NCI-H526 (cell line): ENCODE results near the gene CHRNB4.

Experiments
- DNase-seq, 2 experiments: peaks; one replicate each; lab custom pipeline; 2025; lab: John Stamatoyannopoulos, UW

CHRNB4 gene

DNA sequence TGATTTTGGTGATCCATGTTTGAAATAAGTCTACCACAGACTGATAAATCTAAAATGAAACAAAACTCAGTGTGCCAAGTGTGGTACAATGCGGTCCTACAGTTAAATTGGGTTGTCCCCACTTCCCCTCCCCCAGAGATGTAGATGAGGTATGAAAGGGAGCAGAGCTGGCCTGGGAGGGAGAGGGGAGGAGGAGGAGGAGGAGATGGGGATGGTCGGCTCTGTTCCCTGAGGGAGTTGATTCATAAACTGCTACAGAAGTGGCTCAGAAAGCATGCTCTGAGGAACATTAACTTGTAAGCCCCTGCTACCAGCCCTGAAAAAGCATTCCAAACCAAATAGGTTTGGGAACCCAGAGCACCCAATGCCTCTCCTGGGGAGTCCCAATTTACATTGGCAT lies 28.0 kb upstream of the CHRNB4 start:
- no peak for DNase-seq

GRCh38 chr15:78667578-78668236 lies 26.7 kb upstream of the CHRNB4 start:
- DNase-seq, result no peak

GRCh38 chr15:78666010-78666409 lies 25.0 kb upstream of the CHRNB4 start:
- no peak for DNase-seq

DNA sequence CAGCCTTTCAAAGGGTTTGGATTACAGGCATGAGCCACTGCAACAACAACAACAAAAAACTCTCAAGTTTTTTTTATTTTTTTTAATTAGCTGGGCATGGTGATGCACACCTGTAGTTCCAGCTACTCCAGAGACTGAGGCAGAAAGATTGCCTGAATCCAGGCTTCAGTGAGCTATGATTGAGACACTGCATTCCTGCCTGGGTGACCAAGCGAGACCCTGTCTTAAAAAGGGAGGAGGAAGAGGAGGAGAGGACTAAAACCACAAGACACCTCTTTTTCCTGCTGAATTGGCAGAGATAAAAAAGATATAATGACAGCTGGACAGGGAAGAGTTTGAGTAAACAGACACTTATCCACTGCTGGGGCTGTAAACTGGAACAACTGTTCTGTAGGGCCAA lies 22.7 kb upstream of the CHRNB4 start:
- DNase-seq, result no peak

GRCh38 chr15:78662028-78662427 lies 21.0 kb upstream of the CHRNB4 start:
- DNase-seq, result no peak

DNA sequence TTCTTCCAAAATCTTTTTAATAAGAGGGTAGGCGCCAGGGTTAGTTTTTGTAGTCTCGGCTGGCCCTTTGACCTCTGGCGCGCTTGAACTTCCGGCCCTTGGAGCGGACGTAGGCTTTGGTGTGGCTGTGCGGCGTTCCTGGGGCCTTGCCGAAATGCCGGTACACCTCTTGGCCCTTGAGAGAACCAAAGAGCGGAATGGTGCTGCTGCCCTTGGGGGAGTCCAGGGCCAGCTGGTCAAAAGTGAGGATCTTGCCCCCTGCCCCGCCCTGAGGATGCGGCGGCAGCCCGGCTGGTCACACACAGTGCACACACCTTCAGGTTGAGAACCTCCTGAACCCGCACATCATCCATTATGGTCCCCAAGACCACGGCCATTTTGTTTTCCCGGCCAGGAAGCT lies 20.0 kb upstream of the CHRNB4 start:
- no peak for DNase-seq

DNA sequence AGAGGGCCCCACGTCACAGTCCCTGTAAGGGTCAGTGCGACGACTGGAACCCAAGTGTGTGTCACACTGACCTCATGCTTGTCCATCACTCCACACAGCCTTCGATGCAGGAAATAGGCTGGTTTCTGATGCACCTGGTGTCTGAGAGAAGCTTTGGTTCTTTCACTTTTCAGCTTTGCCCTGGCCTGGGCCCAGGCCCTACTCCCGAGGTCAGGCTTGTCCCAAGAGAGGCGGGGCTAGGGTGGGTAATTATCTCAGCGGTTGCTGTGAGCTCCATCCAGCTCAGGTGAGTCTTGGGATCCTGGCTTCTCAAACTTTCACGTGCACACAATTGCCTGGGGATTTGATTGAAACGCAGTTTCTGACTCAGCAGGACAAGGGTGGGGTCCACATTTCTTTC lies 19.6 kb upstream of the CHRNB4 start:
- DNase-seq, result no peak

DNA sequence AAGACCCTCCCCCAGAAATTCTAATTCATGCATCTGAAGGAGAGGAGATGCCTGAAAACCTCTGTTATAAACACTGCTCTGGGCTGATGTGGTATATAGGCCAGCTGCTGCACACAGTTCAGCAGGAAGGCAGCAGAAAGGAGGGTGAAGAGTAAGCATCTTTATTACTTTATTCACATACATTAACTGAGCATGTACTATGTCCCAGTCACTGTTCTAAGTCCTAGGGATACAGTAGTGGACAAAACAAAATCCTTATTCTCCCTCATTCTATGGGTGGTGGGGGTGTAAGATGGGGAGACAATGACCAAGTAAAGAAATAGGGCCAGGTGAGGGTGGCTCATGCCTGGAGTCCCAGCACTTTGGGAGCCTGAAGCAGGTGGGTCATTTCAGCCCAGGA lies 17.8 kb upstream of the CHRNB4 start:
- DNase-seq, result no peak

DNA sequence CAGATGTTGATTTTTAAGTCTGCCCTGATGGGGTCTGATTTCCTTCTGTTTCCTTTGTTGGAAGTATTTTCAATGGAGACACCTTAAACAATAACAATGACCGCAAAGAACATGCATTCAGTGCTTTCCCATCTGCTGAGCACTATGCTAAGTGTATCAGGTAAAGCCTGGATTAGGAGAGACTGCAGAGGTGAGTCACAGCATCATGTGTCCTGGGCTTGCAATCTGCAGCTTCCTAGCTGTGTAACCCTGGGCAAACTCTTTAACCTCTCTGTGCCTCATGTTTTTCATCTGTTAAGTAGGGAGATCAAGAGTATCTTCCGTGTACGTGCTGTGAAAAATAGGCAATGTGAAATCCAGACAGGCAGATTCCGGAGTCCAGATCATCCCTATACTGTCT lies 13.3 kb upstream of the CHRNB4 start:
- no peak for DNase-seq

DNA sequence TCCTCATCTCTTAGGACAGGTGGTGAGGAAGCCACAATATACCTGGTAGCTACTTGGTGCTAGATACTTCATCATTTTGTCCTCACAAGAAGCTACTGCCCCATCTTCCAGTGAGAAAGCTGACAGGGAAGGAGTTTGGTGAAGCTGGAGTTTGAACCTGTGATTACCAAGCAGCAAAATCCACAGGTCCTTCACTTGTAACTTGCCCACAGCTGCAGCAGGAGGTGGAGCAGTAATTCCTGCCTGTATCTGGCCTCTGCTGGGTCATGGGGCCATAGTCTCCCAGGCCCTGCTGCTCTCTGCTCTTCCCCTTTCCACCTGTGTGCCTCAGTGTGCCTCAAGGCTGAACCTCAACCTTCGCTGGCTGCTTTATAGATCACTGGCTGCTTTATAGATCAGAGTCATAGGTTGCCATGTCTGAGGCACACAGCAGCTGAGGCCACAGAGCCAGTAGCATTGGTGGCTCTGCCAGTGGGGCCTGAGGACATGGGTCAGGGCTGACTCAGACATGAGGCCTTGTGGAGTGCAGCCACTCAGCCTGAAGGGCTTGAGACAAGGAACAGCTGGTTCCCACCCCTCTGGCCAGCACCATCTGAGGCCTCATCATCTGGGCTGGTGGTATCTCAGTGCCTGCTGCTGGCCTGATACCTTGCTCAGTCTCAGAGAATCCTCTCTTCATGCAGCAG lies 11.1 kb upstream of the CHRNB4 start:
- no peak for DNase-seq

- DNase-seq, result no peak
Measured at GRCh38 chr15:78651007-78651406, 10.0 kb upstream of the CHRNB4 start.

GRCh38 chr15:78650022-78650421 lies 9.0 kb upstream of the CHRNB4 start:
- no peak for DNase-seq

DNA sequence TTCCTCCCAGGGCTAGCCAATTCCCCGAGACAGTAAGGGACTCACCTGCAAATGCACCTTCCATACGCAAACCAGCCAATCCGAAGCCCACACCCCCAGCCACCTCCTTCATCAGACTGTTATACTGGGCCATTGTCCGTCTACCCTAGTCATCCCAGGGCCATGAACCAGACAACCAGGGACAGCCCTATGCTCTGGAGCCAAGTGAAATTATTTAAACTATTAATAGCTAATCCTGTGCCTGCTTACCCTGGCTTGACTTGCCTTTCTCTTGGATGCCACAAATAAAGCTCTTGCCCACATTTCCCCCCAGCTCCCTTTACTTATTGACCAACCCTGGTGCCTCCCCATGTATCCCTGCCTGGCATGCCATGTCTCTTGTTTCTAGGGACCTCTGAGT lies 4.0 kb upstream of the CHRNB4 start:
- DNase-seq, result no peak

DNA sequence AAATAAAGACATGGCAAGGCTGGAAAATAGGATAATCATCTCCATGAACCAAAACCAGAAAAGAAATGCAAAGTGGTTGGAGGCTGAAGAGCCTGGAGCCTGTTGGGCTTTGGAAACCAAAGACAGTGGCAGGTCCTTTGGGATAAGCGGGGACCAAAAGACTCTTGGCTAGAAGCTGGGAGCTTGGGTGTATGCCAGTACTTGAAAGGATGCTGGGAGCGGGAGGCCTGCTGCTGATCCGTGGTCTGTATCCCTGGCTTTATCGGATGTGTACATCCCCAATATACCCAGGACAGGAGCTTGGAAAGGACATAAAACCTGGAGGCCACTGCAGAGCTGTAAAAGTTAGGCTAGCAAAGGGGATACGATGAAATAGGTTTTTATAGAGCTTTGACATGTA lies 1.3 kb upstream of the CHRNB4 start:
- DNase-seq, result no peak

GRCh38 chr15:78641749-78642275 lies 802 bp upstream of the CHRNB4 start:
- DNase-seq, result no peak

DNA sequence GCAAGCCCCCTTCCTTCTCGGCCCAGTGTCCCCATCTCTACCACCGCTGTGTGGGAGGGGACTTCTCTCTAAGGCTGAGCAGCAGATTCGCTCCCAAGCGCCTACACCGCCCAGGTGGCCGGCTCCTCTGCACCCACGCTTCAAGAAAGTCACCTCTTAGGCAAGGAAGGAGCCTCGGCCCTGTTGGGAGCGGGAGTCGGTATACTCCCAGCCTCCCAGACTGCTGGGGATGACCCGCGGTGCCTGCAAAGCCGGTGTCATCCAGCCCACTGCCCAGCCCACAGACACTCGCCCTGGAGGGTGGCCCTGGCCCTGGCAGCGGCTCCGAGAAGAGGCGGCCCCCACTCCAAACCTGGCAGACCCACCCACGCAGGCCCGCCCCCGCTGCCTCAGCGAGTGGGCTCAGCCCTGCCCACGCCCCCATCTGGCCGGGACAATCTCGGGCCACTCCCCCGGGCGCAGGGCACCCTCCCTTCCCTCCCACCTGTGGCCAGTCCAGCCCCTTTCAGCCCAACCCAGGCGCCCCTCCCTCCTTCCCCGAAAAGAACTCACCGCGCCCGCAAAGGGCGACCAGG lies 396 bp downstream of the CHRNB4 start:
- DNase-seq, result no peak

- peak; percentile 24 to 80 for DNase-seq
Measured at GRCh38 chr15:78638658-78639314, 2.2 kb downstream of the CHRNB4 start.

- DNase-seq, result peak in 1 of 2 experiments; percentile 19
Measured at GRCh38 chr15:78637776-78638435, 3.1 kb downstream of the CHRNB4 start.

GRCh38 chr15:78636378-78636859 lies 4.6 kb downstream of the CHRNB4 start:
- no peak for DNase-seq

GRCh38 chr15:78635346-78635745 lies 5.7 kb downstream of the CHRNB4 start:
- DNase-seq, result no peak

DNA sequence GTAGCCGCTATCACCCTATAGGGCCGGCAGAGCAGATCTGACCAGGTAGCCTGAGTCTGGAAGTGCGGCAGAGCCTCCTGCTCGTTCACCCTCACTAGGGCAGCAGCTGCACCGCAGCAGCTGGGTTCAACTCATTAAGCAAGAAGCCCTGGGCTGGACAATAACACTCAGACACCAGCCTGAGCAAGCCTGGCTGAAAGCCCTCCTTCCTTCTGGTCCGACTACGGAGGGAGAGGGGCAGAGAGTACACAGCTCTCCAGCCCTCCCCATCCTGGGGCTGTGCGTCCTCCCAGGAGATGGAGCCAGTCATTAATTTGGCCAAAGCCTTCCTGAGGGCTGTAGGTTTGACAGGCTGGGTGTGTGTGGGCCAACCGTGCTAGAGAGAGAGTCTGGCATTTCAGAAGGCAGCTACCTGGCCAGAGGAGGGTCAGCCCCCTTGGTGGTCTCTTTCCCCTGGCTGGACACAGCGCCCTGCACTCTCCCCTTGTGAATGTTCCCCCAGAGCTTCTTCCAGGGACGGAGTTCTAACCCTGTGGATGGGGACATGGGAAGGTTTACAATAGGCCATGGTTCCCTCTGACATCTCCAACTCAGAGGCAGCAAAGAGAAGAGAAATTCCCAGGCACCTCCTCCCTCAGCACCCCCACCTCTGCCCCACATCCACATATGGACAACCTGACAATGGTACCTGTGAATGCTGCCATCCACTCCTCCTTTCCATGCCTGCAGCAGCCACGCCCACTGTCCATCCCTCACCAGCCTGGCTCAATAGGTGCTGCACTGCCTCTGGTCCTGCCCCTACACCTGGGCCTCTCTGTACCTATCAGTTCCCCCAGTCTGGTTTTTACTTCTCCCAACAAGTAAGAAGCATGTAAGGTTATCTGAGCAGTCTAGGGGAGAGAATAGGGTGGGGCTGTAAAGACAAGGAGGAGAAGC lies 6.5 kb downstream of the CHRNB4 start:
- no peak for DNase-seq
